MM.1S (cell line): ENCODE data around the gene ACAT2.

Source experiments
- DNase-seq: peaks from one replicate; pipeline ENCODE4 v3.0.0-alpha.2; 2015
- H2AFZ ChIP-seq: fragments of 300-600 bp; sonication (generic); 2 replicates; pipeline ENCODE4 v1.6.0; 2016; ENCODE audit warnings: antibody characterized with exemption, low read length
- H3F3A ChIP-seq: fragments of 300-600 bp; sonication (generic); 2 replicates; pipeline ENCODE4 v1.6.1; 2016; ENCODE audit warnings: mild to moderate bottlenecking, antibody characterized with exemption, low read length, moderate library complexity, mixed read lengths; ENCODE audit not compliant: insufficient read depth
- H3K27ac ChIP-seq: fragments of 300-600 bp; sonication (generic); 2 replicates; pipeline ENCODE4 v1.5.1; 2016; ENCODE audit warnings: mild to moderate bottlenecking, low read length
- H3K27me3 ChIP-seq: fragments of 300-600 bp; sonication (generic); replicated peaks from 2 replicates; pipeline ENCODE4 v1.6.0; 2016; ENCODE audit warnings: low read length; ENCODE audit not compliant: insufficient read depth
- H3K36me3 ChIP-seq: fragments of 300-600 bp; sonication (generic); replicated peaks from 2 replicates; pipeline ENCODE4 v1.6.1; 2016; ENCODE audit warnings: mild to moderate bottlenecking, low read length, mixed read lengths; ENCODE audit not compliant: insufficient read depth
- H3K4me1 ChIP-seq: fragments of 300-600 bp; sonication (generic); 2 replicates; pipeline ENCODE4 v1.6.1; 2016; ENCODE audit warnings: low read length, mixed read lengths
- H3K4me2 ChIP-seq: fragments of 300-600 bp; sonication (generic); 2 replicates; pipeline ENCODE4 v1.6.0; 2016; ENCODE audit warnings: low read depth, low read length
- H3K4me3 ChIP-seq: fragments of 300-600 bp; sonication (generic); 2 replicates; pipeline ENCODE4 v1.5.1; 2016; ENCODE audit warnings: low read length, mixed read lengths
- H3K79me2 ChIP-seq: fragments of 300-600 bp; sonication (generic); 2 replicates; pipeline ENCODE4 v1.6.1; 2016; ENCODE audit warnings: mixed run types, low read length, mixed read lengths
- H3K9ac ChIP-seq: fragments of 300-600 bp; sonication (generic); 2 replicates; pipeline ENCODE4 v1.6.1; 2016; ENCODE audit warnings: low read length, mixed read lengths
- H3K9me2 ChIP-seq: fragments of 300-600 bp; sonication (generic); replicated peaks from 2 replicates; pipeline ENCODE4 v1.6.1; 2016; ENCODE audit warnings: mild to moderate bottlenecking, low read length, mixed read lengths; ENCODE audit not compliant: insufficient read depth
- H3K9me3 ChIP-seq: fragments of 300-600 bp; sonication (generic); replicated peaks from 2 replicates; pipeline ENCODE4 v1.6.1; 2016; ENCODE audit warnings: mild to moderate bottlenecking, low read length, mixed read lengths; ENCODE audit not compliant: insufficient read depth
- H4K20me1 ChIP-seq: fragments of 300-600 bp; sonication (generic); 2 replicates; pipeline ENCODE4 v1.6.1; 2016; ENCODE audit warnings: mild to moderate bottlenecking, low read length, moderate library complexity, mixed read lengths; ENCODE audit not compliant: insufficient read depth
- CTCF ChIP-seq: fragments of 300-600 bp; sonication (generic); IDR thresholded peaks from 2 replicates; pipeline ENCODE4 v1.5.1; 2016; ENCODE audit warnings: antibody characterized with exemption, low read length, mixed read lengths
- EZH2 ChIP-seq: fragments of 300-600 bp; sonication (generic); optimal IDR thresholded peaks from 2 replicates; pipeline ENCODE3; 2017; ENCODE audit warnings: low read depth, mild to moderate bottlenecking, antibody characterized with exemption, low read length, mixed read lengths
- EZH2phosphoT487 ChIP-seq: fragments of 300-600 bp; sonication (generic); IDR thresholded peaks from 2 replicates; pipeline ENCODE4 v1.6.1; 2018; ENCODE audit warnings: antibody characterized with exemption, low read length

ACAT2 gene

GRCh38 chr6:159753081-159753872 is 8.6 kb upstream of the ACAT2 start:
- no peak for DNase-seq
- no peaks in the 10 kb centered on the region for H3K9me3 ChIP-seq
- no peak overlapping the region for H3K27ac ChIP-seq
- H3K9ac ChIP-seq = no peak overlapping the region
- TF ChIP-seq CTCF = no peak
- no peak for TF ChIP-seq EZH2
- TF ChIP-seq EZH2phosphoT487 = no peak
- H2AFZ ChIP-seq = no peak overlapping the region
- no peaks in the 10 kb centered on the region for H3K79me2 ChIP-seq
- H3F3A ChIP-seq = no peaks in the 10 kb centered on the region
- H3K4me2 ChIP-seq = no peak overlapping the region
- no peaks in the 10 kb centered on the region; the same call in 1 of the 2 replicates for H4K20me1 ChIP-seq
- H3K27me3 ChIP-seq = no peaks in the 10 kb centered on the region
- H3K4me3 ChIP-seq = no peak overlapping the region
- H3K36me3 ChIP-seq = no peaks in the 10 kb centered on the region
- H3K4me1 ChIP-seq = no peaks in the 10 kb centered on the region
- no peaks in the 10 kb centered on the region for H3K9me2 ChIP-seq

GRCh38 chr6:159754401-159754800 is 7.4 kb upstream of the ACAT2 start:
- no peaks in the 10 kb centered on the region for H3K9me2 ChIP-seq
- H3K4me1 ChIP-seq = no peaks in the 10 kb centered on the region
- no peaks in the 10 kb centered on the region for H3K9me3 ChIP-seq
- TF ChIP-seq EZH2 (no peak), EZH2phosphoT487 (no peak), CTCF (no peak)
- H3K27ac ChIP-seq = no peak overlapping the region
- H3K79me2 ChIP-seq = no peaks in the 10 kb centered on the region
- no peak overlapping the region for H3K9ac ChIP-seq
- H3K36me3 ChIP-seq = no peaks in the 10 kb centered on the region
- no peaks in the 10 kb centered on the region for H3K27me3 ChIP-seq
- H4K20me1 ChIP-seq = no peaks in the 10 kb centered on the region; the same call in 1 of the 2 replicates
- no peak overlapping the region for H3K4me3 ChIP-seq
- no peak overlapping the region for H2AFZ ChIP-seq
- DNase-seq = no peak
- H3K4me2 ChIP-seq = no peak overlapping the region
- no peaks in the 10 kb centered on the region for H3F3A ChIP-seq

- Histone ChIP-seq H2AFZ (no peak overlapping the region), H3K36me3 (no peaks in the 10 kb centered on the region), H3K4me2 (no peak overlapping the region), H3K4me1 (no peaks in the 10 kb centered on the region), H4K20me1 (no peaks in the 10 kb centered on the region; the same call in 1 of the 2 replicates), H3K27ac (no peak overlapping the region), H3K9ac (no peak overlapping the region), H3K9me3 (no peaks in the 10 kb centered on the region), H3K9me2 (no peaks in the 10 kb centered on the region), H3F3A (peaks cover 6% of the 10 kb centered on the region), H3K4me3 (no peak overlapping the region), H3K79me2 (no peaks in the 10 kb centered on the region), H3K27me3 (no peaks in the 10 kb centered on the region)
- TF ChIP-seq EZH2phosphoT487 (no peak), CTCF (no peak), EZH2 (no peak)
- no peak for DNase-seq
These were observed 6.6 kb upstream of the ACAT2 start for GRCh38 chr6:159754959-159755914.
